GM19238 (cell line): ENCODE results near the gene ATG13.

ENCODE experiments used
- DNase-seq: peaks from one replicate; pipeline ENCODE4 v3.0.0; 2011; ENCODE audit warnings: low spot score; ENCODE audit not compliant: insufficient read length

ATG13 gene

DNA sequence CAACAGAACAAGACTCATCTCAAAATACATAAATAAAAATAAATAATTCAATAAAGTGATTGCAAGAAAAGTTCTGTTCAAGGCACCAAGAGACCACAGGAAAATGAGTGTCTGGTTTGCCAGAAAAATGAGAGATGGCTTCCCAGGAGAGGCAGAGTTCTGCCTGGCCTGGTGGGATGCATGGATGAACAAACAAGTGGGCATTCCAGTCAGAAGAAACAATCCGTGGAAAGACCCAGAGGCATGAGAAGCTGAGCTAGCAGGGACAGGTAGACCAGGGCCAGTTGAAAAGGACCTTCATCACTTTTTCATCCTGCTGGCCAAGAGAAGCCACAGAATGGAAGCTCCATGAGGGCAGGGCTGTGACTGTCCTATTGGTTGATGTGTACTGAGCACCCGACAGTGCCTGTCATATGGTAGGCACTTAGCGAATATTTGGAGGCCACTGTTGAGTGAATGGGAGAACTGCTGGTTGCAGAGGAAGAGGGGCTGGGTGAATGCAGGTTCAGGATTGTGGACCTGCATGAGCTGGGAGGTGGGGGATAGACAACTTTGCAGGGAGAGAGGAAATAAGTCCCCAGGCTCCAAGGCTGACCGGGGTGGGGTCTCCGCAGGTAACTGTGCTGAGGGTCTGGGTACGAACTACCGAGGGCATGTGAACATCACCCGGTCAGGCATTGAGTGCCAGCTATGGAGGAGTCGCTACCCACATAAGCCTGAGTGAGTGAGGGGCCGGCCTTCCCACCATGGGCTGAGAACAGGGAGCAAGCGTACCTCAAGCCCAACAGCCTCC is 105.4 kb downstream of the ATG13 start:
- no peak for DNase-seq

DNA sequence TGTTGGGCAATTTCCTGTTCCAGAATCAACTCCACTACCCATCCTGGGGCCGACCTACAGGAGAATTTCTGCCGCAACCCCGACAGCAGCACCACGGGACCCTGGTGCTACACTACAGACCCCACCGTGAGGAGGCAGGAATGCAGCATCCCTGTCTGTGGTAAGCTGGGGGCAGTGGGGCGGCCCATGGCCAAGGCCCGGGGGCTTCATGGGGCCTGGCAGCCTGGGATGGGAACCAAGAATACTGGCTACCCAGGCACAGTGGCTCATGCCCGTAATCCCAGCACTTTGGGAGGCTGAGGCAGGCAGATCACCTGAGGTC is 106.0 kb downstream of the ATG13 start:
- DNase-seq, result no peak

DNA sequence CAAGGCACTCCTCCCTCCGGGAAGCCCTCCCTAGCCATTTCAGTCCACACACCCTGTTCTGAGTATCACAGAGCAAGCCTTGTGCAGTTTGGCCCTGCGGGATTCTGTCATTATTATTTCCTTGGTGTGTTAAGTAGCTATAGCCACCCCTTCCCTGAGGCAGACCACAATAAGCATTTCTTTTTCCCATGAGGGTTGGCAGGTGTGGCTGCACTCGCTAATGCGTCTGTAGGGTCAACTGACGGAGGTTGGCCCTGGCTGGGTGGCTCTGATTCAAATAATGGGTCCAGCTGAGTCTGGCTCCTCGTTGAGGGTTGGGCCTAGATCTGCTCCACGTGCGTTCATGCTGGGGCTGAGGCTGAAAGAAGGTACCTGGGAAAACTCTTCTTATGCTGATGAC is 106.7 kb downstream of the ATG13 start:
- no peak for DNase-seq
